Measurements from ENCODE around the gene CTTN.

- no peak for TF ChIP-seq CTCF (CRISPR knock-in tag; IDR thresholded peaks at IDR 0.05)
- TF ChIP-seq KLF12 (CRISPR knock-in tag; IDR thresholded peaks at IDR 0.05; ENCODE audit: borderline replicate concordance) = no peak
- TF ChIP-seq RFX5 (IDR thresholded peaks at IDR 0.05; ENCODE audit: low read depth, low read length) = no peak
- no peak for TF ChIP-seq PRDM10 (CRISPR knock-in tag; IDR thresholded peaks at IDR 0.05; ENCODE audit: low read depth)
- TF ChIP-seq SOX13 (IDR thresholded peaks at IDR 0.05) = no peak
- TF ChIP-seq SOX13 (CRISPR knock-in tag; conservative IDR thresholded peaks at IDR 0.05 in 1 of 2, IDR thresholded peaks at IDR 0.05 in 1 of 2) = no peak
- no peak for TF ChIP-seq ZNF317 (CRISPR knock-in tag; IDR thresholded peaks at IDR 0.05)
- no peak for TF ChIP-seq MTA3 (CRISPR knock-in tag; IDR thresholded peaks at IDR 0.05)
- TF ChIP-seq, protein P1, sequence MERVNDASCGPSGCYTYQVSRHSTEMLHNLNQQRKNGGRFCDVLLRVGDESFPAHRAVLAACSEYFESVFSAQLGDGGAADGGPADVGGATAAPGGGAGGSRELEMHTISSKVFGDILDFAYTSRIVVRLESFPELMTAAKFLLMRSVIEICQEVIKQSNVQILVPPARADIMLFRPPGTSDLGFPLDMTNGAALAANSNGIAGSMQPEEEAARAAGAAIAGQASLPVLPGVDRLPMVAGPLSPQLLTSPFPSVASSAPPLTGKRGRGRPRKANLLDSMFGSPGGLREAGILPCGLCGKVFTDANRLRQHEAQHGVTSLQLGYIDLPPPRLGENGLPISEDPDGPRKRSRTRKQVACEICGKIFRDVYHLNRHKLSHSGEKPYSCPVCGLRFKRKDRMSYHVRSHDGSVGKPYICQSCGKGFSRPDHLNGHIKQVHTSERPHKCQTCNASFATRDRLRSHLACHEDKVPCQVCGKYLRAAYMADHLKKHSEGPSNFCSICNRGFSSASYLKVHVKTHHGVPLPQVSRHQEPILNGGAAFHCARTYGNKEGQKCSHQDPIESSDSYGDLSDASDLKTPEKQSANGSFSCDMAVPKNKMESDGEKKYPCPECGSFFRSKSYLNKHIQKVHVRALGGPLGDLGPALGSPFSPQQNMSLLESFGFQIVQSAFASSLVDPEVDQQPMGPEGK (CRISPR knock-in tag; IDR thresholded peaks at IDR 0.05) = no peak
- TF ChIP-seq ZNF746 (CRISPR knock-in tag; IDR thresholded peaks at IDR 0.05) = no peak
- TF ChIP-seq PBX3 (CRISPR knock-in tag; IDR thresholded peaks at IDR 0.05; ENCODE audit: borderline replicate concordance) = no peak
- TF ChIP-seq ZFP36L1 (CRISPR knock-in tag; IDR thresholded peaks at IDR 0.05) = no peak
- TF ChIP-seq, protein P2, sequence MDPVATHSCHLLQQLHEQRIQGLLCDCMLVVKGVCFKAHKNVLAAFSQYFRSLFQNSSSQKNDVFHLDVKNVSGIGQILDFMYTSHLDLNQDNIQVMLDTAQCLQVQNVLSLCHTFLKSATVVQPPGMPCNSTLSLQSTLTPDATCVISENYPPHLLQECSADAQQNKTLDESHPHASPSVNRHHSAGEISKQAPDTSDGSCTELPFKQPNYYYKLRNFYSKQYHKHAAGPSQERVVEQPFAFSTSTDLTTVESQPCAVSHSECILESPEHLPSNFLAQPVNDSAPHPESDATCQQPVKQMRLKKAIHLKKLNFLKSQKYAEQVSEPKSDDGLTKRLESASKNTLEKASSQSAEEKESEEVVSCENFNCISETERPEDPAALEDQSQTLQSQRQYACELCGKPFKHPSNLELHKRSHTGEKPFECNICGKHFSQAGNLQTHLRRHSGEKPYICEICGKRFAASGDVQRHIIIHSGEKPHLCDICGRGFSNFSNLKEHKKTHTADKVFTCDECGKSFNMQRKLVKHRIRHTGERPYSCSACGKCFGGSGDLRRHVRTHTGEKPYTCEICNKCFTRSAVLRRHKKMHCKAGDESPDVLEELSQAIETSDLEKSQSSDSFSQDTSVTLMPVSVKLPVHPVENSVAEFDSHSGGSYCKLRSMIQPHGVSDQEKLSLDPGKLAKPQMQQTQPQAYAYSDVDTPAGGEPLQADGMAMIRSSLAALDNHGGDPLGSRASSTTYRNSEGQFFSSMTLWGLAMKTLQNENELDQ (CRISPR knock-in tag; IDR thresholded peaks at IDR 0.05; ENCODE audit: borderline replicate concordance) = no peak
- TF ChIP-seq PITX1 (CRISPR knock-in tag; IDR thresholded peaks at IDR 0.05) = no peak
These were observed 62.6 kb downstream of the CTTN start for GRCh38 chr11:70460964-70461363.

Measured in HepG2 (cell line).